ENCODE data around the gene GPR84.
A peak's percentile ranks its signal among the peaks of the same experiment; 100 is the strongest.

The GPR84 gene

GRCh38 chr12:54364413-54364812 lies at the start of gene GPR84:
Gene GPR84 (minus strand): TSS chr12:54364486. CDS start chr12:54363851, 635 bp downstream.
- DNase-seq (ENCODE audit: low read depth), result no peak
- no peak within 1 kb of the TSS for H3K4me3 ChIP-seq (replicated peaks; ENCODE audit: low read depth, low read length)
- no peak for TF ChIP-seq CTCF (IDR thresholded peaks at IDR 0.05; ENCODE audit: low read length, missing control alignments)

GRCh38 chr12:54413284-54414190 lies 49.3 kb upstream of the GPR84 start:
- no peak for TF ChIP-seq CTCF (IDR thresholded peaks at IDR 0.05; ENCODE audit: low read length, missing control alignments)
- peak overlapping the region; percentile 25 for H3K4me3 ChIP-seq (replicated peaks; ENCODE audit: low read depth, low read length)
- peak; percentile 56 for DNase-seq (ENCODE audit: low read depth)

- DNase-seq (ENCODE audit: low read depth), result no peak
- TF ChIP-seq CTCF (IDR thresholded peaks at IDR 0.05; ENCODE audit: low read length, missing control alignments), result no peak
- no peak overlapping the region for H3K4me3 ChIP-seq (replicated peaks; ENCODE audit: low read depth, low read length)
Observed at GRCh38 chr12:54412786-54413185, 48.5 kb upstream of the GPR84 start.

GRCh38 chr12:54412348-54412747 lies 48.1 kb upstream of the GPR84 start:
- no peak overlapping the region for H3K4me3 ChIP-seq (replicated peaks; ENCODE audit: low read depth, low read length)
- no peak for DNase-seq (ENCODE audit: low read depth)
- no peak for TF ChIP-seq CTCF (IDR thresholded peaks at IDR 0.05; ENCODE audit: low read length, missing control alignments)

DNA sequence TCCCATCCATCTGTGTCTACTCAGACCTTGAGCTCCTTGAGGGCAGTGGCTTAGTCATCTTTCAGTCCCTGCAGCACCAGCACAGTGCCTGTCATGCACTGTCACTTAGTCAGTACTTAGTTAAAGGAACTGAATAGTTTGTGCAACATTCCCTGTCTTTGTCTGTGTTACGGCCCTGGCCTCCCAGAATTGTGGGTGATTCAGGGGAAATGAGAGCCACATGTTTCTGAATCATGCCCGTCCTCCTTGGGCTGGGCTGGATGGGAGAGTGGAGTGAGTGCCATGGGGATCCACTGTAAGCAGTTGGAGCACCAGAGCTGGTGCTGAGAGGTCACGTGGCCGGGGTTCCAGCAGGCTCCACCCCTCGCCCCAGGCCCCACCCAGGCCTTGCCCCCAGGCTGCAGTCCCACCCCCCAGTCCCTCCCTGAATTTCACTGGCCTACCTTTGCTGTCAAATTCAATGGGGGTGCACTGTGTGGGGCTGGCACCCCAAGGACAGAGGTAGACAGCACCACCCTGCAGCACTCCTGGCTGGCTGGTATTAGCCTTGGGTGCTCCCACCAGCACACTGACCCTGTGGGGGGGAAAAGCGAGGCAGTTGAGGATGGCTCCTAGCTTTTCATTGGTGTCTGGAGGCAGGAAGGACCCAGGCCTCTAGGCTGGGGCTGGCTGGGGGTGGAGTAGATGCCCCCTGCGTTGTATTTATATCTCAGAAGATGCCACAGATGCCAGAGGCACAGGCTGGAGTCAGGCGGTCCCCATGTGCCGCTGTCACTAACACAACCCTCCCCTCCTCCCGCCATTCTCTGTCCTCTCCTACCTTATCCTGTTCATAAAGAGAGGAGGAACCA lies 47.3 kb upstream of the GPR84 start:
- TF ChIP-seq CTCF (IDR thresholded peaks at IDR 0.05; ENCODE audit: low read length, missing control alignments), result no peak
- DNase-seq (ENCODE audit: low read depth), result peak; percentile 90
- H3K4me3 ChIP-seq (replicated peaks; ENCODE audit: low read depth, low read length), result no peak overlapping the region

GRCh38 chr12:54409267-54409666 lies 45.0 kb upstream of the GPR84 start:
- DNase-seq (ENCODE audit: low read depth), result no peak
- TF ChIP-seq CTCF (IDR thresholded peaks at IDR 0.05; ENCODE audit: low read length, missing control alignments), result no peak

More at GRCh38 chr12:54409267-54409666, 45.0 kb upstream of the GPR84 start:
- H3K4me3 ChIP-seq (replicated peaks; ENCODE audit: low read depth, low read length), result no peak overlapping the region

Measured in fibroblast of pulmonary artery (primary cell).